GM18870 (cell line): ENCODE measurements around the gene RAB10.
"Not testable (repeated sequence)": the region's sequence is repeated elsewhere in the genome, so short reads cannot be mapped to it uniquely, and the experiment has no call there.

Experiments
- ATAC-seq: cut with Tn5 transposase; IDR thresholded peaks from one replicate; pipeline ENCODE4 v1.9.1; 2021; ENCODE audit warnings: moderate library complexity; ENCODE audit not compliant: unreplicated experiment

Gene RAB10

GRCh38 chr2:26016012-26016705 is 17.7 kb upstream of the RAB10 start:
- ATAC-seq: no peak

GRCh38 chr2:26016706-26017045 is 17.2 kb upstream of the RAB10 start:
- not testable (repeated sequence) for ATAC-seq

- ATAC-seq: no peak
Measured at GRCh38 chr2:26017464-26018183, 16.3 kb upstream of the RAB10 start.

DNA sequence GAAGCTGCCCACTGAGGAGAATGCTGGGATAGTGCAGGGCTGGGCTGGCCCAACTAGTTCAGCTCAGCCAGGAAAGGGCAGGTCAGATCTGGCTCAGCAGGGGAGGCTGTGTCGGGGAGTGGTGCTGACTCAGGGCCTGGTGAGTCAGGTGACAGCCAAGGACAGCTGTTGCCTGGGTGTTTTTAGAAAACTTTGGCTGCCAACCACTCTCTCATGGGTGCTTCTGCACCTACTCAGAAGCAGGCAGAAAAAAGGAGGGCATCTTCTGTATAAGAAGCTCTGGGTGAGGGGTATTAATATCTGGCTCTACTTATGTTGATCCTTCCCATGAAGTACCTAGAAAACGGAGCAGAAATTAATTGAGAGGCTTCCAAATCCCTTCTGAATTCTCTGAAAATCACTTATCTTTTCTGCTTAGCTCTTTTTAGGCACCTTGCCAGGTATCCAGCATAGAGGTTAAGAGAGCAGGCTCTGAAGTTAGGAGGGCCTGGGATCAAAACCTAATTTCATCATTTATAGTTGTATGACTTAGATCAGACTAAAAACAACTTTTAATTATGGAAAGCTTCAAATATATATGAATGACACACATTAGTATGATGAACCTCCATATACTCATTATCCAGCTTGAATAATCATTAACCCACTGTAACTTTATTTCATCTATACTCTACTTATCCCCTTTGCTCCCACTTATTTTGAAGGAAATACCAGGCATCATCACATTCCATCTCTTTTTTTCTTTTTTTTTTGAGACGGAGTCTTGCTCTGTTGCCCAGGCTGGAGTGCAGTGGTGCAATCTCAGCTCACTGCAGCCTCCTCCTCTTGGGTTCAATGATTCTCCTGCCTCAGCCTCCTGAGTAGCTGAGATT is 15.5 kb upstream of the RAB10 start:
- no peak for ATAC-seq

DNA sequence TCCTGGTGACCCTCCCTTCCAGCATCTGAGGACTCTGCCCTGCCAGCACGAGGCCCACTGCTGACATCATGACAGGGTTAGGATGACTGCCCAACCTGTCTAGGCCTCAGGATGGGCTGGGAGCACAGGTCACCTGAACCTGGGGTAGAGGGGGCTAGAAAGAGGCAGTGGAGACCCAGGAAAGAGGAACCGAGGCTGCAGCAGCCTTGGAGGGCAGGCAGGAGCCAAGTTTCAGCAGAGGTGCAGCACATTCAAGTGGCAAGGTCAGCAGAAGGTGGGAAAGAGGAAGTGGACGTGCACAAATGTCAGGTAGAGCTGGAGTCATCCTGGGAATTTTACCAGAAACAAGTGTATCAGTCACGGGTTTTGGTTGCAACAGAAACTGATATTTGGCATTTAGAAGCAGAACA is 13.6 kb upstream of the RAB10 start:
- no peak for ATAC-seq

DNA sequence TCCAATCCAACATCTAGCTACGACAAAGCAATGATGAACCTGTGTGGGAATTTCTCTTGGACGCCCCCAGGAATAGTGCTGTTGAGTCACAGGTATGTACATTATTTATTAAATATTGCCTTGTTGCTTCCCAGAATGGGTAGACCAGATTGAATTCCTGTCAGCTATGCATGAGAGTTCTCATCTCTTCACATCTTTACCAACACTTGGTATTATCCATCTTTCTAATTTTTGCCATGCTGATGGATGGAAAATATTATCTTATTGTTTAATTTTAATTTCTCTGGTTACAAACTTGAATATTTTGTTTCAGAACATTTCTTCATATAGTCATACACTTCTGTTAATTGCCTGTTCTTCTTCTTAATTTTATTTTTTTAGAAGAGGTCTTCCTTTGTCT is 9.6 kb upstream of the RAB10 start:
- no peak for ATAC-seq

GRCh38 chr2:26025509-26025908 is 8.4 kb upstream of the RAB10 start:
- ATAC-seq: no peak

GRCh38 chr2:26028083-26028482 is 5.8 kb upstream of the RAB10 start:
- not testable (repeated sequence) for ATAC-seq

DNA sequence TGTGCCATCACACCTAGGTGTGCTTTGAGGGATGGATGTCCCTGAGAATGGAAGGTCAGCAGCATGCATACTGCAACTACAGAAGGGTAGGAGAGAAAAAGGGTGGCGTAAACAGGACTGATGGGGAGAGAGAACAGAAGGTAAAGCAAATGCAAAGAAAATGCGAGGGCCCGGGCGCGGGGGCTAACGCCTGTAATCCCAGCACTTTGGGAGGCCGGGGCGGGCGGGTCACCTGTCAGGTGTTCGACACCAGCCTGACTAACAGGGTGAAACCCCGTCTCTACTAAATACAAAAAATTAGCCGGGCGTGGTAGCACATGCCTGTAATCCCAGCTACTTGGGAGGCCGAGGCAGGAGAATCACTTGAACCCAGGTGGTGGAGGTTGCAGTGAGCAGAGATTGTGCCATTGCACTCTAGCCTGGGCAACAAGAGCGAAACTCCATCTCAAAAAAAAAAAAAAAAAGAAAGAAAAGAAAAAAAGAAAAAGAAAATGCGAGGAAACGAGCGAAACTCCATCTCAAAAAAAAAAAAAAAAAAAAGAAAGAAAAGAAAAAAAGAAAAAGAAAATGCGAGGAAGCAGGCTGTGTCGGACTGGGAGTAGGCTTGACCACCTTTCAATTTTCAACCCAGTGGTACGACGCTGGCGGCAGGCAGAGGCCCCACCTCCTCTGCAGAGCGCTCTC is 1.2 kb upstream of the RAB10 start:
- not testable (repeated sequence) for ATAC-seq

DNA sequence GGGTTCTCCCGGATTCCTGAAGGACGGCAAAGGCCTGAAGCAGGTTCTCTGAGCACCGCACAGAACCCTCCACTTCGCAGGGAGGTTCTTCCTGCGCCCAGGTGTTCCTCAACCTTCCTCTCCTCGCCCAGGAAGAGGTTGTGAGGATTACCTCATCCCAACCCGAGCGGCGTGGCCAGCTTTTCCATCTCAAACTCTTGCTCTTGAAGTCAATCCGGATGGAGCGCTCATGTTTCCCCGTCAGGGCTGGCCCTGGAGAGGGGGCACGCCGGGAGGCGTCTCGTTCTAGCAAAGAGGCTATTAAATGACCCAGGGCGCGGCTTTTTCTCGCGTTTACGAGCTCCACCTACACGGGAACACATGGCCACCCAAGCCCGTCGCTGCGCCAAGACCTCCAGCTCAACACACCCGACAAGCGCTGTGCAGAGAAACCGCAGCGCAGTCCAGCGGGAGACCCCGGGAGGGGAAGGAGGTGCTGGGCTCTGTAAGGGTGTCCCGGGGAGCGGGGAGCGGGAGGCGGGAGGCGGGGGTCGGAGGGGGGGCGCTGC is 540 bp upstream of the RAB10 start:
- ATAC-seq: peak; percentile 6

DNA sequence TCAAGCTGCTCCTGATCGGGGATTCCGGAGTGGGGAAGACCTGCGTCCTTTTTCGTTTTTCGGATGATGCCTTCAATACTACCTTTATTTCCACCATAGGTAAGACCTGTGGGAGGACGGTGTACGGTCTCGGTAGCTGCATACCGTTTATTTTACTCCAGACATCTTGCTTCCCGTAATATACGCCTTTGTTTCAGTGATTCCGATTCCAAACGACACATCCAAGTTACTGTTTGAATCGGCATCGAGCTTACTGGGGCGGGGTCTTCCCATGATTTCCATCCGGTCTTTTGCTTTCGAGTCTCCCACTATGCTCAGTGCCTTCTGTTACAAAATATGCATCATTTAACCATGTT is 731 bp downstream of the RAB10 start:
- no peak for ATAC-seq

DNA sequence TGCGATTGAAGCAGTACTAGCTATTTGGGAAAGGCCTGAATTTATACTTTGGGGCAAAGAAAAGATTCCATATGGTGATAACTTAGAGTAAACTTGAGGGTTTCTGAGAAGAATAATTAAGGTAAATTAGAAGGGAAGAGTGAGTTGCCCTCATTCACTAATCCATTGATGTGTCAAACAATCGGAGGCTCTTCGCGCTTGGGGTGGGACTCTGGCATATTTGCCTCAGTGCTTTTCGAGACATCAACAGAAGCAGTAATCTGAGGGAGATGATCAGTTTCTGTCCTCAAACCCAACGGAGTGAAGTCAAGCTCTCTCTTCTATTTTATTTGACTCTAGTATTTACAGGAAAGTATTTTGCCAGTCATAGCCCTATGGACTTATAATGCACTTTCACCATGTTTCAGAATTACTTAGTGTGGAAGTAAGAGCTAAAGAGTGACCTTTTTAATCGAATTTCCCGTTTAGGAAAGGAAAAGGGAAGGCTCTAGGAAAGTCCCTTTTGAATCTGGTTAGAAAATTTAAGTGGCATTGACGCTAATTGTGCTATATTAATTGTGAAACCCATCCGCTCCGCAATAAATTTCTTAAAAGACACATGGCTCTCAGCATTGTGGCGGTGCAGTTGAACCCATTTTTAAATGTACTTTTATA is 1.3 kb downstream of the RAB10 start:
- ATAC-seq: no peak

DNA sequence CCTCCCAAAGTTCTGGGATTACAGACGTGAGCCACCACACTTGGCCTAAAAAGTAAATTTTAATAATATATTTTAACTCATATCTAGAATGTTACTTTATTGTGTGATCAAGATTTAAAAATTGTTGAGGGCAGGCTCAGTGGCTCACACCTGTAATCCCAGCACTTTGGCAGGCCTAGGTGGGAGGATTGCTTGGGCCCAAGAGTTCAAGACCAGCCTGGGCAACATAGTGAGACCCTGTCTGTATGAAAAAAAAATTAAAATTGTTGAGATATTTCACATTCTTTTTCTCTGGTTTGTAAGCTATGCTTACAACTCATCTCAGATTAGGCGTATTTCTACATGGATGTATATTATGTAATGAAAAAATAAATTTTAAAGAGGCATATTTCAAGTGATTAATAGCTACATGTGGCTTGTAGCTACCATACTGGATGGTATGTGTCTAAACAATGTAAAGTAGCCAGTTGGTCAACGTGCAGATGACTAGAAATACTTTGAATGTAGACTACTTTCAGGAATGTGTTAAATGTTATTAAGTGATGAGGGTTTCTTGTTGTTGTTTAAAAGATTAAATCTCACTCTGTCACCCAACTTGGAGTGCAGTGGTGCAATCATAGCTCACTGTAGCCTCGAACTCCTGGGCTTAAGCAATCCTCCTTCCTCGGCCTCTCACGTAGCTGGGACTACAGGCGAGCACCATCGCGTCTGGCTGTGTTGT is 5.9 kb downstream of the RAB10 start:
- ATAC-seq: no peak

DNA sequence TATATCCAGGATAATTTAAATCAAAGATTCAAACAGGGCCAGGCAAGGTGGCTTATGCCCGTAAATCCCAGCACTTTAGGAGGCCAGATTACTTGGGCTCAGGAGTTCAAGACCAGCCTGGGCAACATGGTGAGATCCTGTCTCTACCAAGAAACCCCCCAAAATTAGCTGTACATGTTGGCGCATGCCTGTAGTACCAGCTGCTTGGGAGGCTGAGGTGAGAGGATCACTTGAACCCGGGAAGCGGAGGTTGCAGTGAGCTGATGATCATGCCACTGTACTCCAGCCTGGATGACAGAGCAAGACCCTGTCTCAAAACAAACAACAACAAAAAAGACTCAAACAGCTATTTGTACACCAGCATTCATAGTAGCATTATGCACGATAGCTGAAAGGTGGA is 9.2 kb downstream of the RAB10 start:
- ATAC-seq: no peak

DNA sequence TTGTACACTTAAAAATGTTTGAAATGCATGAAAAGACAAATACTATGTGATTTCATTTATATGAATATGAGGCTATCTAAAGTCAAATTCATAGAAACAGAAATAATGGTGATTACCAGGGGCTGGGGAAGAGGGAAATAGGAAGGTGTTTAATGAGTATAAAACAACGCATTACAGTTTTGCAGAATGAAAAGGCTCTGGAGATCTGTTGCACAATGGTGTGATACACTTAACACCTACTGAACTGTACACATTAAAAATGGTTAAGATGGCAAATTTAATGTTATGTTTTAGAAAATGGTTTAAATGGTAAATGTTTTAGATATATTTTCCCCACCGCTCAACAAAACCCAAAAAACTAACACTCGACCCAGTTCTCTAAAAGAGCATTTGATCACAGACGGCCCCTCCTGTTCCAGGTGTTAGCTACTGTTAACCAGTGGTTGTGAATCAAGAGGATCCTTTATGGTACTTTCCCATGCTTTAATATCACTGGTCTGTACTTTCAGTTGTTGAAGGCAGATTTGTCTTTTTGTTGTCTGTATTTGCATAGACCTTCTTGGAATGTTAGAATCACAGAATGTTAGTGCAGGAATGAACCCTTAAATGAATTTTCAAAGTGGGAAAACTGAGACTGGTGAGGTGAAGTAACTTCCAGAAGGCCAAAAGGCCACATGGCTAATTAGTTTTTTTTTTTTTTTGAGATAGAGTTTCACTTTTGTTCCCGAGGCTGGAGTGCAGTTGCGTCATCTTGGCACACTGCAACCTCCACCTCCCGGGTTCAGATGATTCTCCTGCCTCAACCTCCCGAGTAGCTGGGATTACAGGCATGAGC is 10.2 kb downstream of the RAB10 start:
- no peak for ATAC-seq

- no peak for ATAC-seq
Measured at GRCh38 chr2:26048791-26049190, 14.9 kb downstream of the RAB10 start.

DNA sequence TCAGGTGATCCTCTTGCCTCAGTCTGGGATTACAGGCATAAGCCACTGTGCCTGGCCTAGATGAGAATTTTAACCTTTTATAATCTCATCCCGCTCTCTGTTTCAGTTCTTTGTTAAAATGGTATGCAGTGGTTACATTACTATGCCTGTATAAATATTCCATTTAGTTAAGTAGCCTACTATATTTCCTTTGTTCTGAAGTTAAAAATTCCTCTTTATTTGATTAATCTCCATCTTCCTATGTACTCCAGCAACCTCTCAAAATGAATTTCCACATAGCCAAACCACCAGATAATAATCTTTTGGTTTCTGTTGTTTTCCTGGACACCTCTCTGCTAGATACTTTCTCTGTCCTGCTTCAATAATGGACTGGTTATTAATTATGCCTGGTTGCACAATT is 15.8 kb downstream of the RAB10 start:
- no peak for ATAC-seq

DNA sequence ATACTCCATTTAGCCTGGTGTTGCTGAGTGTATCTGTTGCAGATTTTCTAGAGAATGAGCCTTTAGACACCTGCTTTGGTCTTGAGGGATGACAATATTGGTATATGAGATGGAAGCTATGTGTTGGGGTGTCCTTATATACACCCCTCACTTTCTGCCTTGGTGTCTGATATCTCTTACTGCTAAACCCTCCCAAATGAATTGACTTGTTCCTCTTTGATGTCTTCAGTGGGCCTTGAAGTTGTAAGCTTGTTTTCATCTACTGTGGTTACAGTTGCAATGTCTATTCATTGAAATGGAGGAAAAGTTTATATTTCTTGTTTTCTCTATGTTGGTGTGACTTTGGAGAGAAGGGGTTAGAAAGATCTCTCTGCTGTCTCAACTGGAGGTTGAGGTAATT is 18.9 kb downstream of the RAB10 start:
- no peak for ATAC-seq
